Keratinocyte (primary cell): Measurements from ENCODE around the gene KRTAP12-3. TPM values are rescaled to one million over a fixed set of nuclear protein-coding genes. Genes with fewer than 3 reads are reported as not detected.

Experiments
- DNase-seq: peaks from one replicate; pipeline ENCODE4 v3.0.0-alpha.2; 2011; ENCODE audit warnings: low read depth, missing footprints, low spot score
- FAIRE-seq: peaks from 2 replicates; lab custom pipeline; 2011; peaks lifted over from hg19 to GRCh38; lab: Jason Lieb, UNC
- H2AFZ ChIP-seq: 2 replicates; pipeline ENCODE4 v1.6.0; 2012; ENCODE audit warnings: low read length, control low read depth, inconsistent platforms; ENCODE audit not compliant: control insufficient read depth
- H3K27ac ChIP-seq: 2 replicates; pipeline ENCODE4 v1.5.1; 2011; ENCODE audit warnings: low read length; ENCODE audit not compliant: control insufficient read depth, insufficient read depth
- H3K27me3 ChIP-seq: 3 replicates; pipeline ENCODE4 v1.6.0; 2011; ENCODE audit warnings: low read length; ENCODE audit not compliant: control insufficient read depth, insufficient read depth; ENCODE audit errors: extremely low read depth
- H3K36me3 ChIP-seq, 2 experiments: 2 replicates in 1 of 2; 3 replicates in 1 of 2; pipeline ENCODE4 v1.5.1; 2011; ENCODE audit warnings: low read length in 2 of 2, mild to moderate bottlenecking in 1 of 2; ENCODE audit not compliant: control insufficient read depth in 2 of 2, insufficient read depth in 2 of 2; ENCODE audit errors: extremely low read depth in 1 of 2
- H3K4me1 ChIP-seq: 3 replicates; pipeline ENCODE4 v1.5.1; 2011; ENCODE audit warnings: low read length; ENCODE audit not compliant: control insufficient read depth, insufficient read depth; ENCODE audit errors: extremely low read depth
- H3K4me2 ChIP-seq: 3 replicates; pipeline ENCODE4 v1.6.0; 2011; ENCODE audit warnings: low read depth, low read length; ENCODE audit not compliant: control insufficient read depth, insufficient read depth; ENCODE audit errors: extremely low read depth
- H3K4me3 ChIP-seq, 3 experiments: fragments of 200-600 bp in 1 of 3; sonication (generic) in 1 of 3; 2 replicates in 2 of 3; 3 replicates in 1 of 3; pipeline ENCODE4 v1.5.1; 2011 to 2016; ENCODE audit warnings: low read length in 3 of 3, mild to moderate bottlenecking in 3 of 3, control low read depth in 2 of 3, inconsistent platforms in 1 of 3, low read depth in 1 of 3, mixed read lengths in 1 of 3, mixed run types in 1 of 3, moderate library complexity in 1 of 3; ENCODE audit not compliant: control insufficient read depth in 2 of 3, insufficient read depth in 2 of 3; ENCODE audit errors: extremely low read depth in 1 of 3
- H3K79me2 ChIP-seq: 2 replicates; pipeline ENCODE4 v1.6.0; 2012; ENCODE audit warnings: low read length; ENCODE audit not compliant: control insufficient read depth, insufficient read depth
- H3K9ac ChIP-seq: 3 replicates; pipeline ENCODE4 v1.6.0; 2011; ENCODE audit warnings: low read length; ENCODE audit not compliant: control insufficient read depth, insufficient read depth; ENCODE audit errors: extremely low read depth
- H3K9me1 ChIP-seq: 3 replicates; pipeline ENCODE4 v1.6.0; 2011; ENCODE audit warnings: low read length; ENCODE audit not compliant: control insufficient read depth, insufficient read depth; ENCODE audit errors: extremely low read depth
- H3K9me3 ChIP-seq: 2 replicates; pipeline ENCODE4 v1.5.1; 2012; ENCODE audit warnings: low read depth, low read length; ENCODE audit not compliant: control insufficient read depth
- H4K20me1 ChIP-seq: 3 replicates; pipeline ENCODE4 v1.6.0; 2011; ENCODE audit warnings: low read length; ENCODE audit not compliant: control insufficient read depth, insufficient read depth; ENCODE audit errors: extremely low read depth
- EZH2 ChIP-seq: IDR thresholded peaks from one replicate; pipeline ENCODE4 v1.6.1; 2012; ENCODE audit warnings: inconsistent platforms, mild to moderate bottlenecking, low read length, moderate library complexity
- dilution Hi-C: fragments of 300-500 bp; cut with MboI; formaldehyde crosslinking; loops from one replicate; pipeline ENCODE4 v1.7.0; 2020; ENCODE audit warnings: low sequenced_read_pairs; ENCODE audit not compliant: extremely low pct_ligation_motif_present
- polyA plus RNA-seq, 5 experiments: library from polyadenylated mRNA; depleted of rRNA in 3 of 5; stranded (reverse) in 3 of 5; stranded (forward) in 1 of 5; unstranded in 1 of 5; fragments of >200 nt; gene quantifications; 1 replicate in 1 of 5; 2 replicates in 3 of 5; 3 replicates in 1 of 5; pipeline versions ENCODE4 v1.2.1 to v1.2.3, GENCODE V29; 2011 to 2012; ENCODE audit warnings: missing spikeins in 2 of 5, low read depth in 1 of 5, low replicate concordance in 1 of 5
- TF ChIP-seq, protein P1 (sequence below), 3 experiments: IDR thresholded peaks in 1 of 3; conservative IDR thresholded peaks in 1 of 3; optimal IDR thresholded peaks in 1 of 3; 2 replicates in 2 of 3; 3 replicates in 1 of 3; pipeline versions ENCODE3 to v1.5.1; 2011; ENCODE audit warnings: low read length in 3 of 3, mild to moderate bottlenecking in 3 of 3, moderate library complexity in 2 of 3, control low read depth in 1 of 3, inconsistent platforms in 1 of 3; ENCODE audit not compliant: insufficient read depth in 2 of 3; ENCODE audit errors: extremely low read depth in 1 of 3

The KRTAP12-3 gene
- polyA plus RNA-seq, 1 donor (not counting 4 experiments of a cell fraction or from before 2014, with no cell fraction given): not detected

- Histone ChIP-seq H3K27ac (no peak overlapping the region), H3K36me3 (no peaks in the 10 kb centered on the region), H3K9me1 (no peaks in the 10 kb centered on the region), H3K27me3 (peaks cover 21% of the 10 kb centered on the region), H3K4me3 (no peak overlapping the region), H3K9ac (no peak overlapping the region), H2AFZ (no peak overlapping the region), H3K4me2 (no peak overlapping the region), H3K9me3 (no peaks in the 10 kb centered on the region), H3K4me1 (no peaks in the 10 kb centered on the region), H4K20me1 (no peaks in the 10 kb centered on the region), H3K79me2 (no peaks in the 10 kb centered on the region)
- no peak for TF ChIP-seq EZH2
- TF ChIP-seq, protein P1, sequence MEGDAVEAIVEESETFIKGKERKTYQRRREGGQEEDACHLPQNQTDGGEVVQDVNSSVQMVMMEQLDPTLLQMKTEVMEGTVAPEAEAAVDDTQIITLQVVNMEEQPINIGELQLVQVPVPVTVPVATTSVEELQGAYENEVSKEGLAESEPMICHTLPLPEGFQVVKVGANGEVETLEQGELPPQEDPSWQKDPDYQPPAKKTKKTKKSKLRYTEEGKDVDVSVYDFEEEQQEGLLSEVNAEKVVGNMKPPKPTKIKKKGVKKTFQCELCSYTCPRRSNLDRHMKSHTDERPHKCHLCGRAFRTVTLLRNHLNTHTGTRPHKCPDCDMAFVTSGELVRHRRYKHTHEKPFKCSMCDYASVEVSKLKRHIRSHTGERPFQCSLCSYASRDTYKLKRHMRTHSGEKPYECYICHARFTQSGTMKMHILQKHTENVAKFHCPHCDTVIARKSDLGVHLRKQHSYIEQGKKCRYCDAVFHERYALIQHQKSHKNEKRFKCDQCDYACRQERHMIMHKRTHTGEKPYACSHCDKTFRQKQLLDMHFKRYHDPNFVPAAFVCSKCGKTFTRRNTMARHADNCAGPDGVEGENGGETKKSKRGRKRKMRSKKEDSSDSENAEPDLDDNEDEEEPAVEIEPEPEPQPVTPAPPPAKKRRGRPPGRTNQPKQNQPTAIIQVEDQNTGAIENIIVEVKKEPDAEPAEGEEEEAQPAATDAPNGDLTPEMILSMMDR (optimal IDR thresholded peaks at IDR 0.05 in 1 of 3, IDR thresholded peaks at IDR 0.05 in 1 of 3, conservative IDR thresholded peaks at IDR 0.05 in 1 of 3; ENCODE audit: extremely low read depth in 1 of 3, insufficient read depth in 2 of 3, low read length in 3 of 3): no peak
- FAIRE-seq: no peak
- no peak for DNase-seq
- dilution Hi-C loops: no loop called here
Observed at GRCh38 chr21:44701023-44701400, 43.3 kb downstream of the KRTAP12-3 start.

DNA sequence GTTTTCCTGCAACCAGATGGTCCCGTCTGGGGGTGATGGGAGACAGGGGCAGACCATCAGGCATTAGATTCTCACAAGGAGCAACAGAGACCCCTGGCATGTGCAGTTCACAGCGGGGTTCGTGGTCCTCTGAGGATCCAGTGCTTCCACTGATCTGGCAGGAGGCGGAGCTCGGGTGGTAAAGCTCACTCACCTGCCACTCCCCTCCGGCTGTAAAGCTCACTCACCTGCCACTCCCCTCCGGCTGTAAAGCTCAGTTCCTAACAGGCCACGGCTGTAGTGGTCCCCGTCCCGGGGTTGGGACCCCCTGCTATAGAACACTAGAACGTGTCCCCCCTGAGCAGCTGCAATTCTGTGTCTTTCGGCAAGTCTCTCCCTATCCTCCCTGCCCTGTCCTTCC, 43.8 kb downstream of the KRTAP12-3 start:
- dilution Hi-C loops: no loop called here
- TF ChIP-seq EZH2: no peak
- TF ChIP-seq, protein P1 (optimal IDR thresholded peaks at IDR 0.05 in 1 of 3, IDR thresholded peaks at IDR 0.05 in 1 of 3, conservative IDR thresholded peaks at IDR 0.05 in 1 of 3; ENCODE audit: extremely low read depth in 1 of 3, insufficient read depth in 2 of 3, low read length in 3 of 3): no peak
- H3K36me3 ChIP-seq: no peaks in the 10 kb centered on the region
- no peak overlapping the region for H3K27ac ChIP-seq
- H3K4me3 ChIP-seq: no peak overlapping the region
- H3K9me1 ChIP-seq: no peaks in the 10 kb centered on the region
- H3K9ac ChIP-seq: no peak overlapping the region
- no peak for DNase-seq
- no peak overlapping the region for H3K4me2 ChIP-seq
- no peak overlapping the region for H2AFZ ChIP-seq
- no peaks in the 10 kb centered on the region for H3K79me2 ChIP-seq
- peaks cover 4% of the 10 kb centered on the region for H3K9me3 ChIP-seq
- H3K4me1 ChIP-seq: no peaks in the 10 kb centered on the region
- H3K27me3 ChIP-seq: peaks cover 21% of the 10 kb centered on the region
- no peak for FAIRE-seq
- no peaks in the 10 kb centered on the region for H4K20me1 ChIP-seq
